MM.1S (cell line): Measurements from ENCODE around the gene PPARD.

Experiments
- CTCF ChIP-seq: fragments of 300-600 bp; sonication (generic); IDR thresholded peaks from 2 replicates; pipeline ENCODE4 v1.5.1; 2016; ENCODE audit warnings: antibody characterized with exemption, low read length, mixed read lengths
- EZH2 ChIP-seq: fragments of 300-600 bp; sonication (generic); optimal IDR thresholded peaks from 2 replicates; pipeline ENCODE3; 2017; ENCODE audit warnings: low read depth, mild to moderate bottlenecking, antibody characterized with exemption, low read length, mixed read lengths
- EZH2phosphoT487 ChIP-seq: fragments of 300-600 bp; sonication (generic); IDR thresholded peaks from 2 replicates; pipeline ENCODE4 v1.6.1; 2018; ENCODE audit warnings: antibody characterized with exemption, low read length

GRCh38 chr6:35453236-35453635 is 110.9 kb downstream of the PPARD start:
- TF ChIP-seq CTCF (no peak), EZH2 (no peak), EZH2phosphoT487 (no peak)
